Activated naive CD4-positive, alpha-beta T cell treated with anti-CD3 and anti-CD28 coated beads for 36 hours (primary cell): ENCODE data around the gene LGALS3BP. TPM values are rescaled to one million over a fixed set of nuclear protein-coding genes. Genes with fewer than 3 reads are reported as not detected.
"Not testable (repeated sequence)": the region's sequence is repeated elsewhere in the genome, so short reads cannot be mapped to it uniquely, and the experiment has no call there.

Experiments used
- CTCF ChIA-PET: fragments of 350-600 bp; sonication (Branson Sonifier 250); formaldehyde crosslinking; loops from one replicate; lab custom pipeline; 2021; ENCODE audit warnings: antibody characterized with exemption; lab: Charles Lee
- DNase-seq: peaks from one replicate; pipeline ENCODE4 v3.0.0-alpha.2; 2020
- H3K27ac Mint-ChIP-seq: one replicate; pipeline ENCODE4 v1.8.0; 2021; ENCODE audit warnings: mild to moderate bottlenecking, mixed read lengths
- H3K27me3 Mint-ChIP-seq: one replicate; pipeline ENCODE4 v1.8.0; 2021; ENCODE audit warnings: low read depth, mixed read lengths
- H3K36me3 Mint-ChIP-seq: one replicate; pipeline ENCODE4 v1.8.0; 2021; ENCODE audit warnings: low read depth, mixed read lengths
- H3K4me1 Mint-ChIP-seq: one replicate; pipeline ENCODE4 v1.8.0; 2021; ENCODE audit warnings: low read depth, mixed read lengths
- H3K4me3 Mint-ChIP-seq: one replicate; pipeline ENCODE4 v1.8.0; 2021; ENCODE audit warnings: mild to moderate bottlenecking, moderate library complexity, mixed read lengths
- H3K9me3 Mint-ChIP-seq: one replicate; pipeline ENCODE4 v1.8.0; 2021; ENCODE audit warnings: mixed read lengths
- intact Hi-C: fragments of 100-400 bp; cut with micrococcal nuclease; formaldehyde crosslinking; loops from one replicate; pipeline ENCODE4 v1.15.1; 2023
- total RNA-seq, 2 experiments: library from RNA; stranded (reverse); gene quantifications; one replicate each; pipeline ENCODE4 v1.2.3, GENCODE V29; 2021

Gene LGALS3BP
- total RNA-seq, 2 experiments from 2014 or later, result 59.9 to 65.4 TPM

- no peak overlapping the region for H3K27ac Mint-ChIP-seq
- no peaks in the 10 kb centered on the region for H3K9me3 Mint-ChIP-seq
- no peak for DNase-seq
- H3K4me3 Mint-ChIP-seq, result no peak overlapping the region
- CTCF ChIA-PET, result interaction anchor here (0.6 to 3.2 kb wide), 3 partner anchors 20 to 1509 kb away, joined by 3 to 13 read pairs (median 10); no protein-coding TSS in a partner anchor
- H3K36me3 Mint-ChIP-seq, result no peaks in the 10 kb centered on the region
- intact Hi-C loops, result no loop called here
- H3K4me1 Mint-ChIP-seq, result peaks cover 5% of the 10 kb centered on the region
- H3K27me3 Mint-ChIP-seq, result peaks cover 19% of the 10 kb centered on the region
Observed at GRCh38 chr17:79022507-79022991, 42.8 kb upstream of the LGALS3BP start.

- intact Hi-C loops, H3K9me3 Mint-ChIP-seq, H3K4me1 Mint-ChIP-seq, DNase-seq, H3K4me3 Mint-ChIP-seq, H3K27ac Mint-ChIP-seq, H3K36me3 Mint-ChIP-seq: not testable (repeated sequence)
- peaks cover 19% of the 10 kb centered on the region for H3K27me3 Mint-ChIP-seq
- CTCF ChIA-PET, result interaction anchor here (0.6 to 3.2 kb wide), 4 partner anchors 20 to 121 kb away, joined by 3 to 13 read pairs (median 7); no protein-coding TSS in a partner anchor
Observed at GRCh38 chr17:79021929-79022328, 42.2 kb upstream of the LGALS3BP start.

DNA sequence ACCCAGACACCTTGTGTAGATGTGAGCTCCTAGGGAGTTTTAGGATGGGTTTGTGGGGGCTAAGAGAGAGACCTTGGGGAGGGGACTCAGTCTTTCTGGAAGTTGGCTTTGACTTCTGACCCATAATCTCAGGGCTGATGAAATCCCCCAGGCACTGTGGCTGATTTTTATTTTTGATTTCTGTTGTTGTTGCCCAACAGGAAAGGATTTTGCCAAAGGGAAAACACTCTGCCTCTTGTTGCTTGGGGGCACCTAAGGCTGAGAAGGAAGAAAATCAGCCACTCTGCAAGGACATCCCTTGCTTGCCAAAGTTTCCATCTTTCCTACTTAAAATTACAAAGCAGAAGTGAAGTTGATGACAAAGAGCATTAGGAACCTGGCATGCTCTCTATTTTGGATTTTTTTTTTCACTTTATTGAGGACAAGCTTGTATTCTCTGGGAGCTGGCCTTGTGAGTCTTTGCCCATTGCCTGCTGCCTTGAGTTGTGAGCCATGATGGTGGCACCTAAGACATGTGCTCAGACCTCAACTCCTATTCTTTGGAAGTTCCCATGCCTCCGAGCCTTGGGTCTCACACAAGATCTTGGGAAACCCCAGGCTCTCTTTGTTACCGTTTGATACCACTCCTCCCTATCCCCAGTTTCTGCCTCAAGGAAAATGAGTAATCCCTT lies 41.0 kb upstream of the LGALS3BP start:
- CTCF ChIA-PET, result interaction anchor here (1.2 to 3.2 kb wide), 3 partner anchors 22 to 27 kb away, joined by 4 to 13 read pairs (median 10); no protein-coding TSS in a partner anchor
- H3K36me3 Mint-ChIP-seq, result peaks cover under 1% of the 10 kb centered on the region
- H3K4me1 Mint-ChIP-seq, result peaks cover 5% of the 10 kb centered on the region
- H3K9me3 Mint-ChIP-seq, result peaks cover under 1% of the 10 kb centered on the region
- peaks cover 16% of the 10 kb centered on the region for H3K27me3 Mint-ChIP-seq
- H3K27ac Mint-ChIP-seq, result no peak overlapping the region
- intact Hi-C loops, result no loop called here
- no peak overlapping the region for H3K4me3 Mint-ChIP-seq
- DNase-seq, result no peak

GRCh38 chr17:79019632-79020584 lies 40.2 kb upstream of the LGALS3BP start:
- intact Hi-C loops, result loop anchor here (1.0 kb wide), 1 partner anchor 22 kb away; no protein-coding TSS in a partner anchor
- H3K36me3 Mint-ChIP-seq, result peaks cover 2% of the 10 kb centered on the region
- H3K27me3 Mint-ChIP-seq, result peaks cover 10% of the 10 kb centered on the region
- H3K4me1 Mint-ChIP-seq, result peaks cover 5% of the 10 kb centered on the region
- H3K4me3 Mint-ChIP-seq, result no peak overlapping the region
- peak; percentile 74 for DNase-seq
- CTCF ChIA-PET, result interaction anchor here (0.9 to 3.2 kb wide), 3 partner anchors 17 to 26 kb away, joined by 3 to 10 read pairs (median 4); no protein-coding TSS in a partner anchor
- no peak overlapping the region for H3K27ac Mint-ChIP-seq
- peaks cover 2% of the 10 kb centered on the region for H3K9me3 Mint-ChIP-seq

DNA sequence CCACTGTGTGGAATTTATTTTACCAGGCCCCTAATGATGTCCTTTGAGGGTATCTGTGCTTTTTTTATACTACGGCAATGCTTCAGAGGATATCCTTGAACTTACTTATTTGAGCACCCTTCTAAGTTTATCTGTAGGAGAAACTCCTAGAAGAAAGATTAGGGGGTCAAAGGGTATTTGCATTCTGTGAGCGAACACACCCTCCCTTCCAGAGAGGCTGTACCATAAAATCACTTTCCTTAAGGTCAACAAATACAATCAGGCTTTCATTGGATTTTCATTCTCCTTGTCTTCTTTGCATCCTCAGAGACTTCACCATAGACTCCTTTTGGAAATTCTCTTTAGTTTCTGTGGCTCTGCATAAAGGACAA lies 39.5 kb upstream of the LGALS3BP start:
- DNase-seq, result no peak

GRCh38 chr17:79018370-79018695 lies 38.6 kb upstream of the LGALS3BP start:
- intact Hi-C loops, result no loop called here
- CTCF ChIA-PET, result interaction anchor here (1.1 kb wide), 1 partner anchor 19 kb away, joined by 4 read pairs; no protein-coding TSS in a partner anchor
- DNase-seq, result no peak
- Mint-ChIP-seq H3K9me3 (peaks cover 4% of the 10 kb centered on the region), H3K27ac (no peak overlapping the region), H3K27me3 (peaks cover 7% of the 10 kb centered on the region), H3K4me1 (peaks cover under 1% of the 10 kb centered on the region), H3K4me3 (no peak overlapping the region), H3K36me3 (peaks cover 2% of the 10 kb centered on the region)

More for the DNA sequence above, 39.5 kb upstream of the LGALS3BP start:
- H3K27ac Mint-ChIP-seq, result no peak overlapping the region
- CTCF ChIA-PET, result interaction anchor here (1.1 kb wide), 1 partner anchor 18 kb away, joined by 4 read pairs; no protein-coding TSS in a partner anchor
- peaks cover 2% of the 10 kb centered on the region for H3K36me3 Mint-ChIP-seq
- peaks cover 2% of the 10 kb centered on the region for H3K9me3 Mint-ChIP-seq
- peaks cover 5% of the 10 kb centered on the region for H3K4me1 Mint-ChIP-seq
- peaks cover 10% of the 10 kb centered on the region for H3K27me3 Mint-ChIP-seq
- H3K4me3 Mint-ChIP-seq, result no peak overlapping the region
- intact Hi-C loops, result loop anchor here (1.0 kb wide), 1 partner anchor 23 kb away; no protein-coding TSS in a partner anchor

GRCh38 chr17:79017546-79018369 lies 38.0 kb upstream of the LGALS3BP start:
- intact Hi-C loops, result no loop called here

DNA sequence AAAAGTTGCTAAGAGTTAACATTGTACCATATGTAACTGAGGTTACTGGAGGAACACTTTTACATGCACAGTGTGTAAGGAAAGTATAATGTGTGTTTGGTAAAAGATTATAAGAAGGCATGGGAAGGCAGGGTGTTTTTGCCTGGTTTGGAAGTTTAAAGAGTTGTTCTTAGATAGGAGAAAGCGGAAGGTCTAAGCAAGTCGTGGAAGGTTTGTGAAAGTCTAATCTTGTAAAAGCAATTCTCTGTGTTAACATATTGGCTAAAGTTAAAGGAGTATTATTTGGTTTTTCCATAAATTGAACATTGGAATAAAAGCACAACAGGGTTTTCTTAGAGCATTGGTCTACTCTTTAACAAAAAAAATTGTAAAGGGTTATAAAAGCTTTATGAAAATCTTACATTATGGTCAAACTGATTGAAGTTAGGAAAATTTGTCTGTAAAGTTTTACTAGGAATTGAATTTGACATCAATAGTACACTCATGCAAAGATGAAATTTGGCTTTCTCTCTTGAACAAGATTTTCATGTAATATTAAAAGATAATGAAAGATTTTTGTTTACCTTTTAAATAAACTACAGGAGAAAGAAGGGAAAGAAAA lies 34.5 kb upstream of the LGALS3BP start:
- no peaks in the 10 kb centered on the region for H3K4me1 Mint-ChIP-seq
- no peak overlapping the region for H3K27ac Mint-ChIP-seq
- H3K9me3 Mint-ChIP-seq, result peaks cover 4% of the 10 kb centered on the region
- CTCF ChIA-PET, result interaction anchor here (1.6 kb wide), 1 partner anchor 28 kb away, joined by 4 read pairs; no protein-coding TSS in a partner anchor
- peaks cover 1% of the 10 kb centered on the region for H3K27me3 Mint-ChIP-seq
- no peak overlapping the region for H3K4me3 Mint-ChIP-seq
- H3K36me3 Mint-ChIP-seq, result peaks cover 2% of the 10 kb centered on the region
- intact Hi-C loops, result no loop called here
- no peak for DNase-seq

More at GRCh38 chr17:79017546-79018369, 38.0 kb upstream of the LGALS3BP start:
- CTCF ChIA-PET, result interaction anchor here (0.8 kb wide), 1 partner anchor 27 kb away, joined by 4 read pairs; no protein-coding TSS in a partner anchor
- H3K9me3 Mint-ChIP-seq, result peaks cover 4% of the 10 kb centered on the region
- H3K36me3 Mint-ChIP-seq, result peaks cover 2% of the 10 kb centered on the region
- H3K4me3 Mint-ChIP-seq, result no peak overlapping the region
- H3K27ac Mint-ChIP-seq, result no peak overlapping the region
- H3K4me1 Mint-ChIP-seq, result no peaks in the 10 kb centered on the region
- no peak for DNase-seq
- H3K27me3 Mint-ChIP-seq, result peaks cover 1% of the 10 kb centered on the region

DNA sequence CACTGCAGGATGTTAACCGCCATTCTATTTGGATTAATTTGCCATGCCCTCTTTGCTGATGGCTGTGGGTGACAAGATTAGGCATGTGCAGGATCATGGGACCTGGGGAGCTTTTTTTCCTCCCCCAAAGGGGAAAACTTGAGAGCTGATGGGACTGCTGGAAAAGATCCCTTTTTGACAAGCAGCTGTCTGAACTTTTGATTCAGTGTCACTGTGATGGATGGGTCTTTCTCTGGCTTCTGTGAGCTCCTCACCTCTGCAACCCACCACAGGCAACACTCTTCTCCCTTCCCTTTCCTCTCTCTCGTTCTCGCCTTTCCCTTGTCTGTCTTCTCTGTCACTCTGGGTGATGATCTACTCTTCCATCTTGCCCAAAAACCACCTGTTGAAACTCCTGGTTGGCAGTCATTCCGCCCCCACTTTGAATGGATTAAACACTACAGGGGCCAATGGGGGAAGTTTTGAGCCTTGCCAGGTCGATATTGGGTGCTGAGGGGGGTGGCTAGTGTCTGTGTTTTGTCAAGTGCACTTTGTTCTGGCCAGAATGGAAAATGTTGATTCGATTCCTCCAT lies 32.9 kb upstream of the LGALS3BP start:
- Mint-ChIP-seq H3K4me1 (peaks cover 12% of the 10 kb centered on the region), H3K36me3 (peaks cover 3% of the 10 kb centered on the region), H3K27ac (no peak overlapping the region), H3K9me3 (peaks cover 4% of the 10 kb centered on the region), H3K4me3 (no peak overlapping the region), H3K27me3 (peaks cover 1% of the 10 kb centered on the region)
- CTCF ChIA-PET, result no interaction called here
- intact Hi-C loops, result no loop called here
- DNase-seq, result no peak

DNA sequence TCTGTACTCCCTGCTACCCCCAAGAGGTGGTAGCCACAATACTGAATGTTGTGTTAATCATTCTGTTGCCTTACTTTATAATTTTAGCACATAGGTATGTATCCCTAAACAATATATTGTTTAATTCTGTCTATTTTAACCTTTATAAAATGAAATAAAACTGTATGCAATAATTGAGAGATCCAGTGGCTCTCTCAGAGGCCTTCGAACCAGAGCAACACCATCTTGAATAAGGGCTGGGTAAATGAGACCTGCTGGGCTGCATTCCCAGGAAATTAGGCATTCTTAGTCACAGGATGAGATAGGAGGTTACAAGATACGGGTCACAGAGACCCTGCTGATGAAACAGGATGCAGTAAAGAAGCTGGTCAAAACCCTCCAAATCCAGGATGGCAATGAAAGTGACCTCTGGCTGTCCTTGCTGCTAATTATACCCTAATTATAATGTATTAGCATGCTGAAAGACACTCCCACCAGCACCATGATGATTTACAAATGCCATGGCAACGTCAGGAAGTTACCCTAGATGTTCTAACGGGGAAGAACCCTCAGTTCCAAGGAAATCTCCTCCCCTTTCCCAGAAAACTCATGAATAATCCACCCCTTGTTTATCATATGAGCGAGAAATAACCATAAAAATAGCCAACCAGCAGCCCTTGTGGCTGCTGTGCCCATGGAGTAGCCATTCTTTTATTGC lies 31.9 kb upstream of the LGALS3BP start:
- no peak overlapping the region for H3K4me3 Mint-ChIP-seq

More for the DNA sequence above, 31.9 kb upstream of the LGALS3BP start:
- Mint-ChIP-seq H3K27me3 (peaks cover 1% of the 10 kb centered on the region), H3K4me1 (peaks cover 23% of the 10 kb centered on the region), H3K9me3 (peaks cover 4% of the 10 kb centered on the region), H3K27ac (no peak overlapping the region), H3K36me3 (peaks cover 3% of the 10 kb centered on the region)
- CTCF ChIA-PET, result no interaction called here
- intact Hi-C loops, result no loop called here
- DNase-seq, result no peak
